HepG2 (cell line): ENCODE results near the gene TPX2.

Experiments
- MAFF ChIP-seq: IDR thresholded peaks from 2 replicates; pipeline ENCODE4 v1.6.1; 2011; ENCODE audit warnings: low read depth, low read length, improper control_type of control experiment
- MAFK ChIP-seq, 2 experiments: IDR thresholded peaks in 1 of 2; conservative IDR thresholded peaks in 1 of 2; 2 replicates each; pipeline ENCODE4 v1.6.1; 2011; ENCODE audit warnings: improper control_type of control experiment in 2 of 2, low read length in 2 of 2
- NCOA1 ChIP-seq: sonication (generic); formaldehyde crosslinking; IDR thresholded peaks from 2 replicates; pipeline ENCODE4 v1.9.0; 2021; ENCODE audit warnings: missing genetic modification reagents
- NFE2L2 ChIP-seq: fragments of 150-350 bp; IDR thresholded peaks from 2 replicates; pipeline ENCODE4 v1.6.1; 2014; ENCODE audit warnings: low read length
- POLR2A ChIP-seq, 2 experiments: IDR thresholded peaks; 2 replicates each; pipeline ENCODE4 v1.6.1; 2011; ENCODE audit warnings: low read depth in 2 of 2, low read length in 2 of 2, mild to moderate bottlenecking in 1 of 2, moderate library complexity in 1 of 2; ENCODE audit not compliant: insufficient read depth in 1 of 2
- REST ChIP-seq, 2 experiments: IDR thresholded peaks; 2 replicates each; pipeline ENCODE4 v1.6.1; 2011 to 2012; ENCODE audit warnings: low read length in 2 of 2, borderline replicate concordance in 1 of 2, low read depth in 1 of 2, mild to moderate bottlenecking in 1 of 2, moderate library complexity in 1 of 2
- ZNF563 ChIP-seq: sonication (generic); formaldehyde crosslinking; IDR thresholded peaks from 2 replicates; pipeline ENCODE4 v1.8.0; 2022; ENCODE audit warnings: mild to moderate bottlenecking, moderate library complexity, missing genetic modification reagents
- ZNF629 ChIP-seq: sonication (generic); formaldehyde crosslinking; conservative IDR thresholded peaks from 2 replicates; pipeline ENCODE4 v1.5.0; 2020; ENCODE audit warnings: missing genetic modification reagents
- ZNF746 ChIP-seq: sonication (generic); formaldehyde crosslinking; IDR thresholded peaks from 2 replicates; pipeline ENCODE4 v1.8.0; 2022; ENCODE audit warnings: mild to moderate bottlenecking, missing genetic modification reagents
- ZSCAN29 ChIP-seq: sonication (generic); formaldehyde crosslinking; conservative IDR thresholded peaks from 2 replicates; pipeline ENCODE4 v1.4.0; 2020; ENCODE audit warnings: mild to moderate bottlenecking, missing genetic modification reagents

DNA sequence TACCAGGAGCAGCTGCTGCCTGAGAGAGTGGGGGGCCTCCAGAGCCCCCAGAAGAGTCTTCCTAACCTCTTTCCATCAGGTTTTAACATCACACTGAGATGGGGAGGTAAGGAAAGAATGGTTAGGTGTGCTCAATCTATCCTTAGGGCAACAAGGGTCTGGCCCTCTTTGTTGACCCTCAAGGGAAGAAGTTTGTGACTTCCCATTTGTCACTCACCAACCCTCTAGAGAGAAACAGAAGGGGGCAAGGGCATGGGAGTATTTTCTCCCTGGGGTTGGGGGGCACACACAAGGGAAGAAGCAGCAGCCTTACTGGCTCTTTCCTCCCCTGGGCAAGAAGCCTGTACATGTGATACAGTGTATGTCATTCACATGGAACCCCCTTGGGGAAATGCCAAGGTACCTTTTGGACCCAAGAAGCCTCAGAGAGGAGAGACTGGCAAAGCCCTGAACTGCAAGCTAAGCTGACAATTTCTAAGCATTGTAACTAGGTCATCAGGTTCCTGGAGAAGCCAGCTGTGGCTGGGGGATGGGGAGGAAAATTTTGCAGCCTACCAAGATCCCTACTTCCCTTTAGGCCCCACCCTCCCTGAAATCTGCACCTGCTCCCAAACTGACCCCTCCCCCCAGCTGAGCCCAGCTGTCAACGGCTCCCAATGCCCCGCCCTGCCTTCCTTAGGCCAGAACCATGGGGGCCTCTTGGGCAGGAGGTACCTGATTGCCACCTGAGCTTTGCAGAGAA lies 30.9 kb upstream of the TPX2 start:
- TF ChIP-seq NFE2L2 = no peak
- TF ChIP-seq MAFF = no peak
- no peak for TF ChIP-seq ZNF629 (CRISPR knock-in tag)
- no peak for TF ChIP-seq ZNF746 (CRISPR knock-in tag)
- no peak for TF ChIP-seq ZNF563 (CRISPR knock-in tag)
- TF ChIP-seq ZSCAN29 (CRISPR knock-in tag) = no peak
- no peak for TF ChIP-seq NCOA1
- no peak for TF ChIP-seq REST (IDR thresholded peaks at IDR 0.05; ENCODE audit: borderline replicate concordance in 1 of 2, low read depth in 1 of 2, low read length in 2 of 2)
- TF ChIP-seq MAFK (conservative IDR thresholded peaks at IDR 0.05 in 1 of 2, IDR thresholded peaks at IDR 0.05 in 1 of 2; ENCODE audit: low read length in 2 of 2) = no peak
- TF ChIP-seq POLR2A (IDR thresholded peaks at IDR 0.05; ENCODE audit: insufficient read depth in 1 of 2, low read depth in 2 of 2, low read length in 2 of 2) = no peak; a peak in 1 of 4 replicates
